Esophagus squamous epithelium (tissue), 4 donors: ENCODE measurements around the gene NHERF2.
A peak's percentile ranks its signal among the peaks of the same experiment; 100 is the strongest.

Experiments
- CTCF ChIP-seq, 6 experiments: fragments of 450-650 bp in 4 of 6; fragments of 200-600 bp in 2 of 6; sonication (generic) in 2 of 6; IDR thresholded peaks; one replicate each; pipeline ENCODE4 v1.5.1; 2016 to 2019; ENCODE audit warnings: antibody characterized with exemption in 6 of 6, mild to moderate bottlenecking in 4 of 6, moderate library complexity in 4 of 6
- POLR2A ChIP-seq, 4 donors: fragments of 450-650 bp; IDR thresholded peaks; one replicate each; pipeline ENCODE4 v1.6.1; 2017; ENCODE audit warnings: antibody characterized with exemption in 4 of 4, mild to moderate bottlenecking in 4 of 4, moderate library complexity in 3 of 4

GRCh38 chr16:2009791-2010510 is 16.8 kb upstream of the NHERF2 start, which contains the start of gene ZNF598:
- TF ChIP-seq CTCF (IDR thresholded peaks at IDR 0.05) = peak in 1 of 6 experiments; percentile 6
- TF ChIP-seq POLR2A (IDR thresholded peaks at IDR 0.05) = peak in 3 of 4 donors; percentile 81 to 97 (median 91)
